HCT116 (cell line): ENCODE results near the gene VWC2.

Experiments used
- CBX3 ChIP-seq: IDR thresholded peaks from 2 replicates; pipeline ENCODE4 v1.6.1; 2012; ENCODE audit warnings: low read depth
- EZH2phosphoT487 ChIP-seq: fragments of 200-600 bp; IDR thresholded peaks from 2 replicates; pipeline ENCODE4 v1.6.1; 2018; ENCODE audit warnings: antibody characterized with exemption, borderline replicate concordance
- POLR2A ChIP-seq: IDR thresholded peaks from 2 replicates; pipeline ENCODE4 v1.7.0; 2011; ENCODE audit warnings: borderline replicate concordance; ENCODE audit not compliant: insufficient read depth, insufficient read length; ENCODE audit errors: extremely low read depth
- POLR2AphosphoS5 ChIP-seq: IDR thresholded peaks from 2 replicates; pipeline ENCODE4 v1.6.1; 2011; ENCODE audit warnings: mild to moderate bottlenecking, low read depth, low read length, moderate library complexity
- TF ChIP-seq, protein P1 (sequence below), 3 experiments: fragments of 200-600 bp in 1 of 3; sonication (generic) in 1 of 3; IDR thresholded peaks in 2 of 3; conservative IDR thresholded peaks in 1 of 3; 2 replicates each; pipeline ENCODE4 v1.5.1; 2012 to 2017; ENCODE audit warnings: low read depth in 2 of 3, low read length in 2 of 3, antibody characterized with exemption in 1 of 3, borderline replicate concordance in 1 of 3, control low read depth in 1 of 3, mild to moderate bottlenecking in 1 of 3, mixed read lengths in 1 of 3, mixed run types in 1 of 3, moderate library complexity in 1 of 3; ENCODE audit not compliant: insufficient read depth in 1 of 3

DNA sequence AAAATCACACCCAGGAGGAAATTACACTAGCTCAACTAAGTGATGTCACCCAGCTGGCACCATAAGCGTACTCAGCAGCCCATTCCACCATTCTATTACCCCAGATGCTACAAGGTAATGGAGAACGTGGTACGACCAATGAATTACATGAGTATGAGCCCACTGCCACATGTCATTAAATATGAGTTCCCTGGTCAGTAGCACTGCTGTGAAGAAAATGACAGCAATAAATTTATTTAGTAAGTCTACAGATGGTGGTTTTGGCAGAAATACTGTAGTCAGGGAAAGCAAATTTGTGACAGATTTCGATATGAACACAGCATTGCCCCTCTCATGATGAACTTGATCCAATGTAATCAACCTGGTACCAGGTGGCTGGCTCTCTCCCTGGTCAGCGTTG lies 154.2 kb downstream of the VWC2 start:
- no peak for TF ChIP-seq POLR2A
- no peak for TF ChIP-seq POLR2AphosphoS5
- TF ChIP-seq, protein P1, sequence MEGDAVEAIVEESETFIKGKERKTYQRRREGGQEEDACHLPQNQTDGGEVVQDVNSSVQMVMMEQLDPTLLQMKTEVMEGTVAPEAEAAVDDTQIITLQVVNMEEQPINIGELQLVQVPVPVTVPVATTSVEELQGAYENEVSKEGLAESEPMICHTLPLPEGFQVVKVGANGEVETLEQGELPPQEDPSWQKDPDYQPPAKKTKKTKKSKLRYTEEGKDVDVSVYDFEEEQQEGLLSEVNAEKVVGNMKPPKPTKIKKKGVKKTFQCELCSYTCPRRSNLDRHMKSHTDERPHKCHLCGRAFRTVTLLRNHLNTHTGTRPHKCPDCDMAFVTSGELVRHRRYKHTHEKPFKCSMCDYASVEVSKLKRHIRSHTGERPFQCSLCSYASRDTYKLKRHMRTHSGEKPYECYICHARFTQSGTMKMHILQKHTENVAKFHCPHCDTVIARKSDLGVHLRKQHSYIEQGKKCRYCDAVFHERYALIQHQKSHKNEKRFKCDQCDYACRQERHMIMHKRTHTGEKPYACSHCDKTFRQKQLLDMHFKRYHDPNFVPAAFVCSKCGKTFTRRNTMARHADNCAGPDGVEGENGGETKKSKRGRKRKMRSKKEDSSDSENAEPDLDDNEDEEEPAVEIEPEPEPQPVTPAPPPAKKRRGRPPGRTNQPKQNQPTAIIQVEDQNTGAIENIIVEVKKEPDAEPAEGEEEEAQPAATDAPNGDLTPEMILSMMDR (IDR thresholded peaks at IDR 0.05 in 2 of 3, conservative IDR thresholded peaks at IDR 0.05 in 1 of 3; ENCODE audit: borderline replicate concordance in 1 of 3, insufficient read depth in 1 of 3, low read depth in 2 of 3, low read length in 2 of 3) = no peak
- no peak for TF ChIP-seq EZH2phosphoT487
- TF ChIP-seq CBX3 = no peak
